ENCODE results near the gene CARNS1.

CARNS1 gene

GRCh38 chr11:67428052-67429001 lies 12.8 kb downstream of the CARNS1 start, which contains the start of gene RPS6KB2:
RPS6KB2 (plus strand) TSS chr11:67428494; CDS start chr11:67428546, 52 bp downstream.
- H3K36me3 ChIP-seq (ENCODE audit: control insufficient read depth in 1 of 2, insufficient read depth in 2 of 2, low read length in 2 of 2) = peaks cover 7 to 24% of the 10 kb centered on the region in 2 donors
- peak within 1 kb of the TSS; percentile 94 to 98 for H3K4me3 ChIP-seq (ENCODE audit: low read depth in 1 of 2, low read length in 2 of 2)
- no peaks in the 10 kb centered on the region for H3K27me3 ChIP-seq (ENCODE audit: low read depth, low read length)
- H3K4me1 ChIP-seq (ENCODE audit: control insufficient read depth in 1 of 2, insufficient read depth in 2 of 2, low read length in 2 of 2) = peaks cover 0 to 21% of the 10 kb centered on the region in 2 donors
- no peaks in the 10 kb centered on the region for H3K9me3 ChIP-seq (ENCODE audit: control insufficient read depth in 1 of 2, low read length in 2 of 2)
- H3K27ac ChIP-seq (ENCODE audit: low read length) = peak within 1 kb of the TSS; percentile 93

GRCh38 chr11:67429038-67429668 lies 13.7 kb downstream of the CARNS1 start:
- H3K9me3 ChIP-seq (ENCODE audit: control insufficient read depth in 1 of 2, low read length in 2 of 2) = no peaks in the 10 kb centered on the region
- peaks cover 11 to 32% of the 10 kb centered on the region in 2 donors for H3K36me3 ChIP-seq (ENCODE audit: control insufficient read depth in 1 of 2, insufficient read depth in 2 of 2, low read length in 2 of 2)
- H3K4me3 ChIP-seq (ENCODE audit: low read depth in 1 of 2, low read length in 2 of 2) = peak overlapping the region; percentile 94 to 98
- no peaks in the 10 kb centered on the region for H3K27me3 ChIP-seq (ENCODE audit: low read depth, low read length)
- H3K27ac ChIP-seq (ENCODE audit: low read length) = peak overlapping the region; percentile 93
- H3K4me1 ChIP-seq (ENCODE audit: control insufficient read depth in 1 of 2, insufficient read depth in 2 of 2, low read length in 2 of 2) = peaks cover 0 to 21% of the 10 kb centered on the region in 2 donors

GRCh38 chr11:67429722-67430121 lies 14.2 kb downstream of the CARNS1 start:
- no peaks in the 10 kb centered on the region for H3K9me3 ChIP-seq (ENCODE audit: control insufficient read depth in 1 of 2, low read length in 2 of 2)
- peaks cover 11 to 38% of the 10 kb centered on the region in 2 donors for H3K36me3 ChIP-seq (ENCODE audit: control insufficient read depth in 1 of 2, insufficient read depth in 2 of 2, low read length in 2 of 2)
- H3K27me3 ChIP-seq (ENCODE audit: low read depth, low read length) = no peaks in the 10 kb centered on the region
- peaks cover 0 to 21% of the 10 kb centered on the region in 2 donors for H3K4me1 ChIP-seq (ENCODE audit: control insufficient read depth in 1 of 2, insufficient read depth in 2 of 2, low read length in 2 of 2)
- H3K4me3 ChIP-seq (ENCODE audit: low read depth in 1 of 2, low read length in 2 of 2) = peak overlapping the region; percentile 94 to 98
- peak overlapping the region; percentile 93 for H3K27ac ChIP-seq (ENCODE audit: low read length)

GRCh38 chr11:67431346-67432249 lies 16.1 kb downstream of the CARNS1 start:
- H3K9me3 ChIP-seq (ENCODE audit: control insufficient read depth in 1 of 2, low read length in 2 of 2) = no peaks in the 10 kb centered on the region
- H3K4me3 ChIP-seq (ENCODE audit: low read depth in 1 of 2, low read length in 2 of 2) = no peak overlapping the region
- H3K27ac ChIP-seq (ENCODE audit: low read length) = no peak overlapping the region
- peaks cover 0 to 21% of the 10 kb centered on the region in 2 donors for H3K4me1 ChIP-seq (ENCODE audit: control insufficient read depth in 1 of 2, insufficient read depth in 2 of 2, low read length in 2 of 2)
- H3K27me3 ChIP-seq (ENCODE audit: low read depth, low read length) = no peaks in the 10 kb centered on the region
- H3K36me3 ChIP-seq (ENCODE audit: control insufficient read depth in 1 of 2, insufficient read depth in 2 of 2, low read length in 2 of 2) = peaks cover 11 to 51% of the 10 kb centered on the region in 2 donors

GRCh38 chr11:67432655-67433349 lies 17.3 kb downstream of the CARNS1 start:
- Histone ChIP-seq H3K27me3 (ENCODE audit: low read depth, low read length) (no peaks in the 10 kb centered on the region), H3K27ac (ENCODE audit: low read length) (no peak overlapping the region), H3K9me3 (ENCODE audit: control insufficient read depth in 1 of 2, low read length in 2 of 2) (no peaks in the 10 kb centered on the region), H3K4me1 (ENCODE audit: control insufficient read depth in 1 of 2, insufficient read depth in 2 of 2, low read length in 2 of 2) (peaks cover 0 to 15% of the 10 kb centered on the region in 2 donors), H3K36me3 (ENCODE audit: control insufficient read depth in 1 of 2, insufficient read depth in 2 of 2, low read length in 2 of 2) (peaks cover 11 to 58% of the 10 kb centered on the region in 2 donors), H3K4me3 (ENCODE audit: low read depth in 1 of 2, low read length in 2 of 2) (no peak overlapping the region)

GRCh38 chr11:67433536-67434394 lies 18.3 kb downstream of the CARNS1 start:
- peaks cover 0 to 11% of the 10 kb centered on the region in 2 donors for H3K4me1 ChIP-seq (ENCODE audit: control insufficient read depth in 1 of 2, insufficient read depth in 2 of 2, low read length in 2 of 2)
- H3K36me3 ChIP-seq (ENCODE audit: control insufficient read depth in 1 of 2, insufficient read depth in 2 of 2, low read length in 2 of 2) = peaks cover 11 to 67% of the 10 kb centered on the region in 2 donors
- H3K9me3 ChIP-seq (ENCODE audit: control insufficient read depth in 1 of 2, low read length in 2 of 2) = no peaks in the 10 kb centered on the region
- H3K27me3 ChIP-seq (ENCODE audit: low read depth, low read length) = no peaks in the 10 kb centered on the region
- no peak overlapping the region for H3K4me3 ChIP-seq (ENCODE audit: low read depth in 1 of 2, low read length in 2 of 2)
- no peak overlapping the region for H3K27ac ChIP-seq (ENCODE audit: low read length)

GRCh38 chr11:67434395-67434881 lies 19.0 kb downstream of the CARNS1 start:
- no peak overlapping the region for H3K4me3 ChIP-seq (ENCODE audit: low read depth in 1 of 2, low read length in 2 of 2)
- peaks cover 11 to 73% of the 10 kb centered on the region in 2 donors for H3K36me3 ChIP-seq (ENCODE audit: control insufficient read depth in 1 of 2, insufficient read depth in 2 of 2, low read length in 2 of 2)
- no peaks in the 10 kb centered on the region for H3K9me3 ChIP-seq (ENCODE audit: control insufficient read depth in 1 of 2, low read length in 2 of 2)
- H3K27ac ChIP-seq (ENCODE audit: low read length) = no peak overlapping the region
- H3K27me3 ChIP-seq (ENCODE audit: low read depth, low read length) = no peaks in the 10 kb centered on the region
- peaks cover 0 to 7% of the 10 kb centered on the region in 2 donors for H3K4me1 ChIP-seq (ENCODE audit: control insufficient read depth in 1 of 2, insufficient read depth in 2 of 2, low read length in 2 of 2)

- Histone ChIP-seq H3K27me3 (ENCODE audit: low read depth, low read length) (no peaks in the 10 kb centered on the region), H3K4me3 (ENCODE audit: low read depth in 1 of 2, low read length in 2 of 2) (no peak overlapping the region), H3K4me1 (ENCODE audit: control insufficient read depth in 1 of 2, insufficient read depth in 2 of 2, low read length in 2 of 2) (peaks cover 0 to 4% of the 10 kb centered on the region in 2 donors), H3K27ac (ENCODE audit: low read length) (no peak overlapping the region), H3K9me3 (ENCODE audit: control insufficient read depth in 1 of 2, low read length in 2 of 2) (no peaks in the 10 kb centered on the region), H3K36me3 (ENCODE audit: control insufficient read depth in 1 of 2, insufficient read depth in 2 of 2, low read length in 2 of 2) (peaks cover 11 to 80% of the 10 kb centered on the region in 2 donors)
Observed at GRCh38 chr11:67435031-67435726, 19.7 kb downstream of the CARNS1 start.

- H3K4me1 ChIP-seq (ENCODE audit: control insufficient read depth in 1 of 2, insufficient read depth in 2 of 2, low read length in 2 of 2) = peaks cover 0 to 4% of the 10 kb centered on the region in 2 donors
Observed at GRCh38 chr11:67435727-67436458, 20.4 kb downstream of the CARNS1 start.

More at GRCh38 chr11:67435727-67436458, 20.4 kb downstream of the CARNS1 start:
- peaks cover 11 to 87% of the 10 kb centered on the region in 2 donors for H3K36me3 ChIP-seq (ENCODE audit: control insufficient read depth in 1 of 2, insufficient read depth in 2 of 2, low read length in 2 of 2)
- H3K9me3 ChIP-seq (ENCODE audit: control insufficient read depth in 1 of 2, low read length in 2 of 2) = no peaks in the 10 kb centered on the region
- no peak overlapping the region for H3K27ac ChIP-seq (ENCODE audit: low read length)
- no peaks in the 10 kb centered on the region for H3K27me3 ChIP-seq (ENCODE audit: low read depth, low read length)
- no peak overlapping the region for H3K4me3 ChIP-seq (ENCODE audit: low read depth in 1 of 2, low read length in 2 of 2)

Data from muscle layer of duodenum (tissue), 2 donors.